HG03060 (cell line): ENCODE measurements around the gene CCDC27.

ENCODE experiments used
- ATAC-seq: cut with Tn5 transposase; IDR thresholded peaks from one replicate; pipeline ENCODE4 v1.9.1; 2021; ENCODE audit warnings: low read depth, moderate number of reproducible peaks; ENCODE audit not compliant: unreplicated experiment

Gene CCDC27

GRCh38 chr1:3752400-3752945 is at the start of gene CCDC27:
TSS of gene CCDC27 (plus strand) at chr1:3752450. CDS start at chr1:3752482, 32 bp downstream.
- ATAC-seq: no peak

GRCh38 chr1:3702528-3702927 is 49.7 kb upstream of the CCDC27 start:
- no peak for ATAC-seq

- no peak for ATAC-seq
Observed at GRCh38 chr1:3702990-3703728, 49.1 kb upstream of the CCDC27 start.

- ATAC-seq: no peak
Observed at GRCh38 chr1:3703786-3704371, 48.4 kb upstream of the CCDC27 start.

- no peak for ATAC-seq
Observed at GRCh38 chr1:3705341-3705950, 46.8 kb upstream of the CCDC27 start.

- ATAC-seq: no peak
Observed at GRCh38 chr1:3706651-3707297, 45.5 kb upstream of the CCDC27 start.

GRCh38 chr1:3707298-3707938 is 44.8 kb upstream of the CCDC27 start:
- ATAC-seq: no peak

GRCh38 chr1:3707939-3708328 is 44.3 kb upstream of the CCDC27 start:
- no peak for ATAC-seq

GRCh38 chr1:3708791-3709190 is 43.5 kb upstream of the CCDC27 start:
- no peak for ATAC-seq

GRCh38 chr1:3710251-3710650 is 42.0 kb upstream of the CCDC27 start:
- ATAC-seq: no peak

- ATAC-seq: no peak
Observed at GRCh38 chr1:3711381-3711779, 40.9 kb upstream of the CCDC27 start.

- ATAC-seq: no peak
Observed at GRCh38 chr1:3711780-3712451, 40.3 kb upstream of the CCDC27 start.

- no peak for ATAC-seq
Observed at GRCh38 chr1:3712573-3713535, 39.4 kb upstream of the CCDC27 start.

GRCh38 chr1:3713840-3714239 is 38.4 kb upstream of the CCDC27 start:
- ATAC-seq: no peak

GRCh38 chr1:3714284-3714741 is 37.9 kb upstream of the CCDC27 start:
- ATAC-seq: no peak

GRCh38 chr1:3714814-3715213 is 37.4 kb upstream of the CCDC27 start:
- no peak for ATAC-seq

GRCh38 chr1:3716351-3716750 is 35.9 kb upstream of the CCDC27 start:
- ATAC-seq: no peak

- ATAC-seq: no peak
Observed at GRCh38 chr1:3717041-3717714, 35.1 kb upstream of the CCDC27 start.
